GM18907 (cell line): Measurements from ENCODE around the gene ETHE1.

ENCODE experiments used
- ATAC-seq: cut with Tn5 transposase; IDR thresholded peaks from one replicate; pipeline ENCODE4 v1.9.1; 2021; ENCODE audit warnings: mild to moderate bottlenecking, moderate library complexity; ENCODE audit not compliant: unreplicated experiment

ETHE1 gene

DNA sequence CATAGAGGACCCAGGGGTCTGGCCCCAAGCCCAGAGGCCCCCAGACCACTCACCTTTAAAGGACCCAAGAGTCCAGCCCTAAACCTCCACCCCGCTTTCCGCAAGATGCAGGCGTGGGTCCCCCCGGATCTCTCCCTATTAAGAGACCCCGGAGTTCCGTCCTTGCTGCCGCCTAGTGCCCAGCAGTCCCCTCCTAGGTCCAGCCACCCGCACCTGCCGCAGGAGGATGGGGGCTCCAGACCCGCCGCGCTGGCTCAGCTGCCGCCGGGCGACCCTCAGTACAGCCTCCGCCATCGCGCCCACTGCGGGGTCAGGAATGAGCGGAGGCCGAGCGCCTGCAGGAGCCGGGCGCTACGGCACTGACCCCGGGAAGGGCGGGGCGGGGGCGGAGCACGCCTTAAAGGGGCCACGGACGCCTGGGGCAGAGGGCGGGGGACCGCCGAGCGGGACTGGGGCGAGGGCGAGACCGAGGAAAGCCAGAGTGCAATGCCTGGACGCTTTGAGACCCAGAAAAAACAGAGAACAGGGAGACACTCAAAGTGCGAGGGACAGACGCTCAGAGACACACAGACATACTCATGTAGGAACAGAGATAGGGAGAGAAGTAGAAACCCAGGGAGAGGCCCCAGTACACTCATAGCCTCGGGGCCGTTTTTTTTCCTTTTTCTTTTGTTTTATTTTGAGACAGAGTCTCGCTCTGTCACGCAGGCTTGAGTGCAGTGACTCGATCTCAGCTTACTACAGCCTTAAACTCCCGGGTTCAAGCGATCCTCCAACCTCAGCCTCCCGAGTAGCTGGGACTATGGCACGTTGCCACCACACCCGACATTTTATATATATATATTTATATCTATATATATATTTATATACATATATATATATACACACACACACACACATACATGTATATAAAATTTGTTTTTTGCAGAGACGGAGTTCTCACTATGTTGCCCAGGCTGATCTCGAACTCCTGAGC lies at the start of gene ETHE1:
ETHE1 (minus strand) TSS at position 318 of the 976 bp plus-strand sequence; CDS start at position 294, 24 bp downstream.
- peak; percentile 69 for ATAC-seq

DNA sequence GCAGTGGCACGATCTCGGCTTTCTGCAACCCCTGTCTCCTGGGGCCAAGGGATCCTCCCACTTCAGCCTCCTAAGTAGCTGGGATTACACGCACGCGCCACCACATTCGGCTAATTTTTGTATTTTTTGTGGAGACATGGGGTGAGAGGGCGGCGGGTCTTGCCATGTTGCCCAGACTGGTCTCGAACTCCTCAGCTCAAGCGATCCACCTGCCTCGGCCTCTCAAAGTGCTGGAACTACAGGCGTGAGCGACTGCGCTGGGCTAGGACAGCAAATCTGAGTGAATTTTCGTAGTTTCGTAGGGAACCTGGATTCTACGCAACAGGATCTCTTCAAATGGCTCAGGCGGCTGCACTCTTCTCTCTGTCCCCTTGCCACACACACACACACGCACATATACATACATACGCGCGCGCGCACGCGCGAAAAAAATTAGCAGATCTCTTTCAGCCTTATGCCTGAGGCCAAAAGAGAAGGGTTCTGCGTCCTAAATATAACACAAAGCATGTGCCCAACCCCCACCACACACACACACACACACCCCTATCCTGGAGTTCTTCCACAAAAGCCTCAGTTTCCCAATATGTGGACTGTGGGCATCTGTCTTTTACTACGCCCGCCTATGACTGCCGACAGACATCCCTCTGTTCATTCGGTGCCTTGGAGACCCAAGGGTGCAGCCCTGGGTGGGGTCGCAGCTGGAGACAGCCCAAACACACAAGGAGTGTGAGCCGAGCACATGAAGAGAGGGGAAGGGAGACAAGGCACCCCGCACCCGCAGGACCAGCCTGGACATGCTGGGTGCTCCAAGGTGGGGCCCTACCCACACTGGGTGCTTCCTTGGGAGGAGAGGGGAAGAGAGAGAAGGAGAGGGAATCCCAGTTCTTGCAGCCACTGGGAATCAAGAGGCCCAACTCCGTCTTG lies 49.2 kb upstream of the ETHE1 start:
- no peak for ATAC-seq

DNA sequence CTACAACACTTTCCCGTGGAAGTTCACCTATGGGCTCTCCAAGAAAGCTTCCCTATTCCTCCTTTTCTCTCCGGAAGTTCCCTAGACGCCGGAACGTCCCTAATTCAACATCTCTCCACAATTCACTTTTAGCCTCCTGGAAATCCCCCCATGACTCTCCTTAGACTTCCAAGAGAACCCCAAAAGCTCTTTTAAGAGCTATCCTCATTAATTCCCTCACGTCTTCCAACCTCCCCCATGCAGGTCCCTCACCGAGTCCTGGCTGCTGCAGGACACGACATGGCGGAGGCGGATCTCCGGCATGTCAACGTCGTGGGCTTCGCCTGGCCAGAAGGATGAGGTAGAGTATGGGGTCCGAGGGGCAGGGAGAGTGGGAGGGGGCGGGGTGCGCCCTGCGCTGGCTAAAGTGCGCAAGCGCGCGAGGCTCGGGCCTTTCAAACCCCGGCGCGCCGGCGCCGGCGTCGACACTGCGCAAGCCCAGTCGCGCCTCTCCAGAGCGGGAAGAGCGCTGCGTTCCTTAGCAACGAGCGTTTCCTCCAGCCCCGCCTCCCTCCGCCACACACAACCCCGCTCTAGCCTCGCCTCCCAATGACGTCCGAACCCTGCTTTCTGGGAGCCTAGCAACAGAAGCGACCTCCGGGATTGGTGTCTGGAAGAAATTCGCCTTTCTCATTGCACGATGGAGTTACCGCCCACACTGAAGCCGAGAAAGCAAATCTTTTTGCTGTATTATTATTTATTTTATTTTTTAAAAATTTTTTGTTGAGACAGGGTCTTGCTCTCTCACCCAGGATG lies 48.4 kb upstream of the ETHE1 start, which contains the start of the genes PINLYP and XRCC1:
PINLYP (plus strand) TSS at position 646 of the 795 bp plus-strand sequence. CDS start 1,391 bp downstream, outside the sequence.
XRCC1 (minus strand) TSS at position 372 of the 795 bp plus-strand sequence; CDS start at position 303, 69 bp downstream.
- ATAC-seq = peak; percentile 95

- ATAC-seq = no peak
Observed at GRCh38 chr19:43574424-43575155, 47.6 kb upstream of the ETHE1 start.

GRCh38 chr19:43572171-43572588 lies 45.2 kb upstream of the ETHE1 start:
- ATAC-seq = no peak

GRCh38 chr19:43570174-43570791 lies 43.3 kb upstream of the ETHE1 start:
- ATAC-seq = no peak

DNA sequence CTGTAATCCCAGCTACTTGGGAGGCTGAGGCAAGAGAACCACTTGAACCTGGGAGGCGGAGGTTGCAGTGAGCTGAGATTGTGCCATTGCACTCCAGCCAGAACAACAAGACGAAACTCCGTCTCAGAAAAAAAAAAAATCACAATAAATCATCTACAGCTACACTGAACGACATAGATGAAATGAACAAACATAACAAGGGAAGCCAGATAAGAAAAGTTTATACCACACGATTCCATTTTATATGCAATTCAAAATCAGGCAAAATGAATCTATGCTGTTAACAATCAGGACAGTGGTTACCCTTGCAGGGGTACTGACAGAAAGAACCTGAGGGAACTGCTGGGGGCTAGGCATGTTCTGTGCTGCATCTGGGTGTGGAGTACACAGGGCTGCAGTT lies 42.7 kb upstream of the ETHE1 start:
- ATAC-seq = no peak

GRCh38 chr19:43564800-43565199 lies 37.8 kb upstream of the ETHE1 start:
- ATAC-seq = no peak

- no peak for ATAC-seq
Observed at GRCh38 chr19:43563816-43564457, 36.9 kb upstream of the ETHE1 start.

DNA sequence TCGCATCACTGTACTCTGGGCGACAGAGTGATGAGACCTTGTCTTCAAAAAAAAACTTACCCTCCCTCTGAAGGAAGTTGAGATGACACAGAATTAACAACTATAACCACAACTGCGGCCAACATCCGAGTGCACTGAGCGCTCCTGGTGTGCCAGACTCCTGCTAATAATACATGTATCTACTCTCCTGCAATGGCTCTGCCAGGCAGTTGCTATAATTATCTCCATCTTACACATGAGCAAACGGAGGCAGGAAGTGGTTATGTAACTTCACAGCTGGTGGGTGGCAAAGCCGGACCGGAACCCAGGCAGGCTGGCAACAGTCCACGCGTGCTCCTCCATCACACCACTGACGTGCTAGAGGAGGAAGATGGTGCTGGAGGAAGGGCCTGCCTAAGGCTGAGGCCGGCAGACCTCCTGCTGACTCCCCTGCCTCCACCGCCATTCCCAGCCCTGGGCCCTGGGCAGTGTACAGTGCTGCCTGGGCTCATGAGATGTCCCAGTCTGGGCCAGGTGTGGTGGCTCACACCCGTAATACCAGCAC lies 35.8 kb upstream of the ETHE1 start:
- ATAC-seq = peak; percentile 80

DNA sequence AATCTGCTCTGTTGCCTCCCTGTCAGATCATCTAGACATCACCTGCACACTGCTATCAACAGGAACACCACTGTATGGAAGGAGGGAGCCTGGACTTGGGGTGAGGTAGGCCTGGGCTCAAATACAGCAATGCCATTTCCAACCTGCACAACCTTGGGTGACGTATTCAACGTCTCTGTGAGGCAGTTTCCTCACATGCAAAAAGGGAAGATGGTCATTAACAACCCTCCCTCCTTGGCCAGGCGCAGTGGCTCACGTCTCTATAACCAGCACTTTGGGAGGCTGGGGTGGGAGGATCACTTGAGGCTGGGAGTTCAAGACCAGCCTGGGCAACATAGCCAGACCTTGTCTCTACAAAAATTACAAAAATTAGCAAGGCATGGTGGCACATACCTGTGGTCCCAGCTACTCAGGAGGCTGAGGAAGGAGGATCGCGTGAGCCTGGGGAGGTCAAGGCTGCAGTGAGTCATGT lies 35.3 kb upstream of the ETHE1 start:
- no peak for ATAC-seq

GRCh38 chr19:43561139-43561970 lies 34.4 kb upstream of the ETHE1 start:
- no peak for ATAC-seq

GRCh38 chr19:43560687-43561086 lies 33.7 kb upstream of the ETHE1 start:
- no peak for ATAC-seq

GRCh38 chr19:43555185-43555770 lies 28.3 kb upstream of the ETHE1 start:
- ATAC-seq = no peak

- no peak for ATAC-seq
Observed at GRCh38 chr19:43554317-43554895, 27.4 kb upstream of the ETHE1 start.

DNA sequence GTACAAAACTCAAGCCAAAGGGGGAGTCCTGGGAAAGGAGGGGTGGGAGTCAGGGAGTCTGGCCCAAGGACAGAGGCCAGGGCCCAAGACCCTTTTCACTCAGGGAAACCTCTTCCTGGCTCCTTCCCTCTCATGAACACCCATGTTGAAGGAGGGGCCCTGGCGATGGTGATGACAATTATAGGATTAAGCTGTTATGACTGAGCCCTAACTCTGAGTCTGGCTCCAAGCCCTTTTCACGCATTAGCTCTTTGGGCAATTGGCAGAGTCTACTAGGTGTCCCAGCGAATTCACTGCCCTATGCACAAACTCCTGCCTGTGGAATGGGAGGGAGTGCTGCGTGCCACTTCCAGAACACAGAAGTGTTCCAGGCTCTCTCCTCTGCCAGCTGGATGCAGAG lies 26.7 kb upstream of the ETHE1 start:
- ATAC-seq = no peak

- ATAC-seq = no peak
Observed at GRCh38 chr19:43552616-43553015, 25.6 kb upstream of the ETHE1 start.
